HAP-1 (cell line): ENCODE data around the gene KRT10.
A peak's percentile ranks its signal among the peaks of the same experiment; 100 is the strongest.

Experiments used
- DNase-seq, 2 experiments: peaks; one replicate each; pipeline ENCODE4 v3.0.0-alpha.2; 2016 to 2020; ENCODE audit warnings: low spot score in 2 of 2
- H3K27me3 ChIP-seq: fragments of 250-450 bp; sonication (Bioruptor Pico); 2 replicates; pipeline ENCODE4 v1.5.1; 2020; ENCODE audit warnings: low read depth, mild to moderate bottlenecking, moderate library complexity
- H3K36me3 ChIP-seq: fragments of 250-450 bp; sonication (Bioruptor Pico); replicated peaks from 2 replicates; pipeline ENCODE4 v1.5.1; 2020; ENCODE audit warnings: mild to moderate bottlenecking
- H3K4me1 ChIP-seq: fragments of 250-450 bp; sonication (Bioruptor Pico); 2 replicates; pipeline ENCODE4 v1.5.1; 2020; ENCODE audit warnings: mild to moderate bottlenecking
- H3K4me3 ChIP-seq: fragments of 250-450 bp; sonication (Bioruptor Pico); 2 replicates; pipeline ENCODE4 v1.5.1; 2020; ENCODE audit warnings: mild to moderate bottlenecking, moderate library complexity
- H3K9me3 ChIP-seq: fragments of 250-450 bp; sonication (Bioruptor Pico); 2 replicates; pipeline ENCODE4 v1.5.1; 2020; ENCODE audit warnings: mild to moderate bottlenecking, moderate library complexity
- in situ Hi-C: fragments of 300-500 bp; cut with MboI; formaldehyde crosslinking; loops from 3 replicates; pipeline ENCODE4 v1.14.3; 2020; ENCODE audit warnings: low sequenced_read_pairs, inconsistent platforms, mixed read lengths

KRT10 gene

DNA sequence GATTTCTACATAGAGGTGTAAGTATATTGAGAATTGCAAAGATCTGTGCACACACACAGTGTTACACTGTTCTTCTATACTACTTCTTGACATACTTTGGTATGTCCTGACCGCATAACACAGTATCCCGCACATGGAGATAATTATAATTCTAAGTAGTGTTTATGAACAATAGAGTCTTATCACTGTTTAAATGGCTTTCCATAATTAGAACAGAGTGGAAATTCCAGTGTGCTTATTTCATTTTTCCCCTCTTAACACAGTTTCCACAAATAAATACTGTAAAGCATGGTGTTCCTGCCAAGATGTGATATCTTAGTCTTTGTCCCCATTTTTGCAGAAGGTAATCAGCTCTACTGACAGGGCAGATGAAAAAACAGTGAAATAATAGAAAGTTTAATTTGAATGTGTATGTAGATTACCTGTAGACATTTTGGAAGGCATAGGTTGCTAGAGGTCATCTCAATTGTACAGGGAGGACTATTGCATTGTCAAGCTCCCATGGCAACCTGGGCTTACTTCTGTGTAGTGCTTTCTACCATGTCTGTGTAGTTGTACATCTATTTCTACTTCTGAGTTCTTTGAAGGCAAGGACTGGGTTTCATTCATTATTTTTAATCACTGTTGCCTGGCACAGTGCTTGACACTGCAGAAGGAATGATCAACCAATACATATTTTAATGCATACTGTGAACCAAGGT is 12.5 kb downstream of the KRT10 start:
- in situ Hi-C loops = no loop called here
- H3K4me1 ChIP-seq = no peaks in the 10 kb centered on the region
- DNase-seq = no peak
- peaks cover 52% of the 10 kb centered on the region for H3K27me3 ChIP-seq
- no peaks in the 10 kb centered on the region for H3K9me3 ChIP-seq
- H3K36me3 ChIP-seq = no peaks in the 10 kb centered on the region
- no peak overlapping the region for H3K4me3 ChIP-seq

GRCh38 chr17:40806131-40806530 is 16.3 kb downstream of the KRT10 start:
- Histone ChIP-seq H3K36me3 (no peaks in the 10 kb centered on the region), H3K27me3 (peaks cover 77% of the 10 kb centered on the region), H3K4me3 (no peak overlapping the region), H3K4me1 (no peaks in the 10 kb centered on the region), H3K9me3 (no peaks in the 10 kb centered on the region)
- in situ Hi-C loops = no loop called here
- DNase-seq = no peak

- Histone ChIP-seq H3K4me3 (no peak overlapping the region), H3K9me3 (no peaks in the 10 kb centered on the region), H3K27me3 (peaks cover 71% of the 10 kb centered on the region), H3K4me1 (no peaks in the 10 kb centered on the region), H3K36me3 (no peaks in the 10 kb centered on the region)
- in situ Hi-C loops = loop anchor here (5.0 kb wide), 1 partner anchor 859 kb away; no protein-coding TSS in a partner anchor
- peak; percentile 59 to 88 for DNase-seq
Observed at GRCh38 chr17:40803617-40804082, 18.8 kb downstream of the KRT10 start.

DNA sequence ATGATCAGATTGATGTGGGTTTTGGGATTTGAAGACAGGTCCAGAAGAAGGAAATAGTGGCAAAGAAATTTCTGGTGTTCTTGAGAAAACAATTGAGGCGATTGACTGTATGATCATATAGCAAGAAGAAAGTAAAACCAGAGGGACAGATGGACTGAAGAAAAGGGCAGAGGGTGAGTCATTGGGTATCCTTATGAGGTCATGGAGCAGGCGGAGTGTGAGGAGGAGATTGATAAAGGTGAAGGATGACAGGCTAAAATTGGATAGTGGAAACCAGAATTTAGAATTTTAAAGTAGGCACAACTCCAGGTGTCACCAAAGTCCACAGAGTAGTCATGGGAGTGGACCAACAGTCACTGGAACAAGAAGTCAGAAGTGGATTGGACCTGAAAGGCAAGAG is 21.3 kb downstream of the KRT10 start:
- in situ Hi-C loops = loop anchor here (5.0 kb wide), 1 partner anchor 861 kb away; no protein-coding TSS in a partner anchor
- Histone ChIP-seq H3K27me3 (peaks cover 55% of the 10 kb centered on the region), H3K9me3 (no peaks in the 10 kb centered on the region), H3K4me1 (no peaks in the 10 kb centered on the region), H3K36me3 (no peaks in the 10 kb centered on the region), H3K4me3 (no peak overlapping the region)
- DNase-seq = no peak

DNA sequence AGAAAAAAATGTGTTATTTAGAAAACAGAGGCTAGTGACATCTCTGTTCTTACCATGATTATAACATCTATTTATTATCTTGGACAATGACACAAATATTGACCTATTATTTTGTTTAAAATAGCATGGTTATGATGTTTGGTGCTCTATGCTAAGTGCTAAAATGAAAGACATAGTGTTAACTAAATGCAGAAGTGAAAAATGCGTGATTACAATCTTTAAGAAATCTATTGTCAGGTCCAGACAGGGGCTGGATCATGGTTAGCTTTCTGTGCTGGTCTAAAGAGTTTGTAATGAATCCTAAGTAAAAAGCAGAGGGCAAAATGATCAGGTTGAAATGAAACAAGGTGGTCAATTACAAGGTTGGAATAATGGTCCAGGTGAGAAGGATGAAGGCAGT is 22.0 kb downstream of the KRT10 start:
- no peaks in the 10 kb centered on the region for H3K4me1 ChIP-seq
- no peak for DNase-seq
- no peaks in the 10 kb centered on the region for H3K9me3 ChIP-seq
- no peaks in the 10 kb centered on the region for H3K36me3 ChIP-seq
- in situ Hi-C loops = loop anchor here (5.0 kb wide), 1 partner anchor 862 kb away; no protein-coding TSS in a partner anchor
- no peak overlapping the region for H3K4me3 ChIP-seq
- peaks cover 48% of the 10 kb centered on the region for H3K27me3 ChIP-seq

DNA sequence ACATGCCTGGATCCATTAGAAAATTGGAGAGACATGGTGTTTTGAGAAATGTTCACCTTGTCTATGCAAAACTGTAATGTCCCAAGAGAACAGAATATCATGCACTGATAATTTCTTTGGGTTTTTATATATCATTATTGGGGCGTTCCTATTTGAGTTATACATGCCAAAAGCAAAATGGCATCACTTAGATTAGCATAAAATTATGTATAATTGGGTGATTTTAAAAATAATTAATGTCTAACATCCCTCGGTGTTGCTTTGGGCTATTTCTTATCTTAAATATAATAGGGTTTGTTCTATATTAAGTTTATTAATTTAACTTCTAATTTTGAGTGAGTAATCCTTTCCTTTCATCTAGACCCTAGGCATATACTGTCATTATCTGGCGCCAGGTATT is 22.6 kb downstream of the KRT10 start, which contains the start of gene KRT28:
KRT28 (minus strand) TSS at position 101 of the 400 bp plus-strand sequence; CDS start at position 35, 66 bp downstream.
- no peaks in the 10 kb centered on the region for H3K36me3 ChIP-seq
- H3K4me3 ChIP-seq = no peak within 1 kb of the TSS
- DNase-seq = no peak
- H3K9me3 ChIP-seq = no peaks in the 10 kb centered on the region
- H3K4me1 ChIP-seq = no peaks in the 10 kb centered on the region
- H3K27me3 ChIP-seq = peaks cover 44% of the 10 kb centered on the region
- in situ Hi-C loops = loop anchor here (5.0 kb wide), 1 partner anchor 862 kb away; no protein-coding TSS in a partner anchor

DNA sequence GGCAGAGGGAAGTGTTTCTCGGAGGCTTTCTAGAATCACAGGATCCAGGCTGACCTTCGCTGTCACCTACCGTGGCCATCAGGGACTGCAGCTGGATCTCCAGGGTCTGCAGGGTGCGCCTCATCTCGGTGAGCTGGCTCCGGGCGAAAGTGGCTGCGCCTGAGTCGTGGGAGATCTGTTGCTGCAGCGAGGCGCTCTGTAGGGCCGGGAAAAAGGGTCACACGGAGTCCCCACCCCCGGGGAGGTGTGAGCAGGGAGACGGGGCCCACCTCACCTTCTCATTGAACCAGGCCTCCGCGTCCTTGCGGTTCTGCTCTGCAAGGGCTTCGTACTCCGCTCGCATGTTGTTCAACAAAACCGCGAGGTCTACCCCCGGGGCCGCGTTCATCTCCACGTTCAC is 25.6 kb downstream of the KRT10 start:
- no peak for DNase-seq
- no peaks in the 10 kb centered on the region for H3K4me1 ChIP-seq
- no peaks in the 10 kb centered on the region for H3K9me3 ChIP-seq
- H3K36me3 ChIP-seq = no peaks in the 10 kb centered on the region
- H3K4me3 ChIP-seq = no peak overlapping the region
- peaks cover 27% of the 10 kb centered on the region for H3K27me3 ChIP-seq
- in situ Hi-C loops = no loop called here

DNA sequence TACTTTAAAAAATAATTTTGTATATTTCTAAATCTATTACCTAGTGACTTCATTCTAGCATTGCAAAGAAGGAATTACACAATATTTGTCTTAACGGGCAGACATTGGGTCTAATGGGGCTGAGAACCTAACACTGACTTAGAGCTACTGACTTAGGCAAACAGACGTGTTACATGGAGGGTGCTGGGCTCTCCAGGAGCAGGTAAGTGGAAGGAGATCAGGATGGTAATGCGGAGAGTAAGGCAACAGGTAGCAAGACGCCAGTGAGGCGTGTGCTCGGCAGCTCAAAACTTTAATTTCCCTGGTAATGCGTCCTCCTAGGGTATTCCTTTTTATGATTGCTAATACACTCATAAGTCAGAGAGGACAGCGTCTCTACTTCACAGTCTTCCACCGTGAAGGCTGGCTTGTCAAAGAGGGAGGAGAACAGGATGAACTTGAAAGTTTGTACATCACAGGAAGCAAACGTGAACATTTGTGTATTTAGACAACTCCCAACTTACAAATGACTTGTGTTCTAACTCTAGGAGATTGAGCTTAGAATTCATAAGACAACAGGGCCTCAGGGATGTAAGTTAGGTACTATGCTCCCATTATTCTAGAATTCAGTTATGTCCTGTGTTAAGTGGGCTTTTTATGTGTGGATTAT is 27.3 kb downstream of the KRT10 start:
- no peaks in the 10 kb centered on the region for H3K9me3 ChIP-seq
- H3K4me3 ChIP-seq = no peak overlapping the region
- H3K27me3 ChIP-seq = peaks cover 23% of the 10 kb centered on the region
- DNase-seq = no peak
- H3K36me3 ChIP-seq = no peaks in the 10 kb centered on the region
- no peaks in the 10 kb centered on the region for H3K4me1 ChIP-seq
- in situ Hi-C loops = no loop called here

- H3K36me3 ChIP-seq = no peaks in the 10 kb centered on the region
- no peaks in the 10 kb centered on the region for H3K9me3 ChIP-seq
- in situ Hi-C loops = loop anchor here (5.0 kb wide), 1 partner anchor 177 kb away; no protein-coding TSS in a partner anchor
- no peak overlapping the region for H3K4me3 ChIP-seq
- DNase-seq = no peak
- H3K27me3 ChIP-seq = peaks cover 17% of the 10 kb centered on the region
- H3K4me1 ChIP-seq = no peaks in the 10 kb centered on the region
Observed at GRCh38 chr17:40794466-40794865, 27.9 kb downstream of the KRT10 start.

- in situ Hi-C loops = loop anchor here (5.0 kb wide), 1 partner anchor 177 kb away; no protein-coding TSS in a partner anchor
- H3K4me3 ChIP-seq = no peak overlapping the region
- no peaks in the 10 kb centered on the region for H3K9me3 ChIP-seq
- DNase-seq = no peak
- H3K36me3 ChIP-seq = no peaks in the 10 kb centered on the region
- H3K27me3 ChIP-seq = peaks cover 13% of the 10 kb centered on the region
- H3K4me1 ChIP-seq = no peaks in the 10 kb centered on the region
Observed at GRCh38 chr17:40793832-40794231, 28.6 kb downstream of the KRT10 start.

DNA sequence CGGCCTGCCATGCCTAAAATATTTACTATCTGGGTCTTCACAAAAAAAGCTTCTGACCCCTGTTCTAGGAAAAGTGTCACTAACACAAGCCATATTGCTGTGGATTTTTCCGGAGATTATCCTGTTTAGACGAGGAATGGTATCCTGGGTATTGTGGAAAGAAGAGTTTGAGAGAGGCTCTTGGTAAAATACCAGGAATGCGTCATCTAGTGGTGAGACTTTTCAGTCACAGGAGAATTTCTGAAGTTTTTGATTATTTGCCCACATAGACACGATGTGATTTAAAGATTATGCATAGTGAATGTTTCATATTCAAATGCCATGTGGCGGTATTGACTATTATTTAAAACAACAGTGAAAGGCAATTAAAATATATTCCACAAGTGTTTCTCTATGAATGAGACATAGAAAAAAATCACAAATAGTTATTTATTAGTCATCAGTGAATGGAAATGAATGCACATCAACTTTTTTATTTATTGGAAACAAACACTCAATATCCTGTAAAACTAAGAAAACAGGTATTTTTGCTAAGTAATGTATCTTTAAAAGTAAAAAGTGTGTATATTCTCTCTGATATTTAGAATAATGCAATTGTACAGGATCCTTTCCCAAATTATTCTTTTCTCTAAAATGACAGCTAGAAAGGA is 30.5 kb downstream of the KRT10 start:
- H3K27me3 ChIP-seq = peaks cover 6% of the 10 kb centered on the region
- peak in 1 of 2 experiments; percentile 59 for DNase-seq
- H3K36me3 ChIP-seq = no peaks in the 10 kb centered on the region
- in situ Hi-C loops = loop anchor here (5.0 kb wide), 1 partner anchor 175 kb away; no protein-coding TSS in a partner anchor
- no peaks in the 10 kb centered on the region for H3K4me1 ChIP-seq
- no peaks in the 10 kb centered on the region for H3K9me3 ChIP-seq
- H3K4me3 ChIP-seq = no peak overlapping the region

DNA sequence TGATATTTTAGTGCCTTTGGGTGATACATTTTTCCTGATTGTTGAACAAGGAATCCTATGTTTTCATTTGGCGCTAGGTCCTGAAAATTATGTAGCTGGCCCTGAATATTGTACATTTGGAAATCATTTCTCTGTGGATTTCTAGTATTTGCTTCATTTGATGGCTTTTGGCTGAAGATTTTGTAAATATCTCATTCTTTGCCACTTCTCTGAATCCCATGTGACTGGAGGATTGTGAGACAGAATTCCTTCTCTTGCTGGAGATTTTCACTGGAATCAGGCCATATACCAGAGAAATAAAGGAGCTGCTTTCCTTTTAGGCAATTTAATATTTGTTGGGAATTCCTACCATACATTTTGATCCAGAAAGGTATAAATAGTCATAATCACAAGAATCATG is 31.3 kb downstream of the KRT10 start:
- no peak overlapping the region for H3K4me3 ChIP-seq
- no peaks in the 10 kb centered on the region for H3K4me1 ChIP-seq
- no peaks in the 10 kb centered on the region for H3K36me3 ChIP-seq
- no peaks in the 10 kb centered on the region for H3K9me3 ChIP-seq
- DNase-seq = no peak
- H3K27me3 ChIP-seq = peaks cover 6% of the 10 kb centered on the region
- in situ Hi-C loops = loop anchor here (5.0 kb wide), 1 partner anchor 174 kb away; no protein-coding TSS in a partner anchor

DNA sequence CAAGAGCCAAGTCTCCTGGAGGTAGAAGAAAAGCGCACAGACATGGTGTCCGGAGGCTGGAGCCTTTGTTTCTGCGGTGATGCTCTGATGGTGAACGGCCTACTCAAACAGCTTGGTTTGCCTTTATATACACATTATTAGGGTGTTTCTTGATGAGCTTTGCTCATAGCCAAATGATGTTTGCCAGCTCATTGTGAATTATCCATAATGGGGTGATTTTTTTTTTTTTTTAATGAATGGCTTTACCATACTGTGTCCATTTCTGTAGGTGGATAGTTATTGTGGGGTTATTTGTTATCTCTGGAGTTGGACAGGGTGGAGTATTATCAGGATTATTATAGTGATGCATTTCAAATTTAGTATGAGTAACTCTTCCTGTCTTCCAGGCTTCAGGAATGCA is 40.0 kb downstream of the KRT10 start, which contains the start of gene KRT27:
KRT27 (minus strand) TSS at position 101 of the 400 bp plus-strand sequence; CDS start at position 44, 57 bp downstream.
- Histone ChIP-seq H3K9me3 (no peaks in the 10 kb centered on the region), H3K36me3 (no peaks in the 10 kb centered on the region), H3K4me1 (no peaks in the 10 kb centered on the region), H3K4me3 (no peak within 1 kb of the TSS), H3K27me3 (peaks cover 20% of the 10 kb centered on the region)
- no peak for DNase-seq
- in situ Hi-C loops = no loop called here
